Type B pancreatic cell (in vitro differentiated cells): ENCODE measurements around the gene MPI. TPM values are rescaled to one million over a fixed set of nuclear protein-coding genes. Genes with fewer than 3 reads are reported as not detected.

Experiments used
- DNase-seq: peaks from one replicate; pipeline ENCODE4 v3.0.0; 2021; ENCODE audit warnings: mixed read lengths; ENCODE audit not compliant: unreplicated experiment; ENCODE audit errors: extremely low spot score
- H3K27ac Mint-ChIP-seq: 2 replicates; pipeline ENCODE4 v1.8.0; 2021; ENCODE audit warnings: mild to moderate bottlenecking, mixed read lengths
- H3K27me3 Mint-ChIP-seq: 2 replicates; pipeline ENCODE4 v1.8.0; 2021; ENCODE audit warnings: mixed read lengths
- H3K36me3 Mint-ChIP-seq: 2 replicates; pipeline ENCODE4 v1.8.0; 2021; ENCODE audit warnings: mixed read lengths
- H3K4me1 Mint-ChIP-seq: one replicate; pipeline ENCODE4 v1.8.0; 2021; ENCODE audit warnings: mixed read lengths; ENCODE audit not compliant: unreplicated experiment
- H3K4me3 Mint-ChIP-seq: 2 replicates; pipeline ENCODE4 v1.8.0; 2021; ENCODE audit warnings: mild to moderate bottlenecking, mixed read lengths
- H3K9me3 Mint-ChIP-seq: 2 replicates; pipeline ENCODE4 v1.8.0; 2021; ENCODE audit warnings: mixed read lengths
- CTCF ChIP-seq: fragments of 200-600 bp; sonication (generic); conservative IDR thresholded peaks from 2 replicates; pipeline ENCODE4 v1.5.0; 2021; ENCODE audit warnings: antibody characterized with exemption, mild to moderate bottlenecking
- total RNA-seq: library from RNA; stranded (reverse); gene quantifications from 2 replicates; pipeline ENCODE4 v1.2.1, GENCODE V29; 2021; ENCODE audit warnings: low replicate concordance

The MPI gene
- total RNA-seq, 1 donor from 2014 or later, result 50.3 TPM

GRCh38 chr15:74857082-74857655 is 32.7 kb upstream of the MPI start:
- TF ChIP-seq CTCF, result no peak
- no peak overlapping the region for H3K4me3 Mint-ChIP-seq
- peaks cover 3% of the 10 kb centered on the region for H3K36me3 Mint-ChIP-seq
- peaks cover 9% of the 10 kb centered on the region for H3K4me1 Mint-ChIP-seq
- H3K27me3 Mint-ChIP-seq, result no peaks in the 10 kb centered on the region
- H3K27ac Mint-ChIP-seq, result peak overlapping the region; percentile 73
- H3K9me3 Mint-ChIP-seq, result no peaks in the 10 kb centered on the region
- no peak for DNase-seq

GRCh38 chr15:74857671-74858368 is 32.0 kb upstream of the MPI start:
- no peak for TF ChIP-seq CTCF
- no peak overlapping the region for H3K4me3 Mint-ChIP-seq
- peak overlapping the region; percentile 26 for H3K27ac Mint-ChIP-seq
- peaks cover 9% of the 10 kb centered on the region for H3K4me1 Mint-ChIP-seq
- H3K36me3 Mint-ChIP-seq, result peaks cover 3% of the 10 kb centered on the region
- no peak for DNase-seq
- H3K27me3 Mint-ChIP-seq, result no peaks in the 10 kb centered on the region
- H3K9me3 Mint-ChIP-seq, result no peaks in the 10 kb centered on the region

DNA sequence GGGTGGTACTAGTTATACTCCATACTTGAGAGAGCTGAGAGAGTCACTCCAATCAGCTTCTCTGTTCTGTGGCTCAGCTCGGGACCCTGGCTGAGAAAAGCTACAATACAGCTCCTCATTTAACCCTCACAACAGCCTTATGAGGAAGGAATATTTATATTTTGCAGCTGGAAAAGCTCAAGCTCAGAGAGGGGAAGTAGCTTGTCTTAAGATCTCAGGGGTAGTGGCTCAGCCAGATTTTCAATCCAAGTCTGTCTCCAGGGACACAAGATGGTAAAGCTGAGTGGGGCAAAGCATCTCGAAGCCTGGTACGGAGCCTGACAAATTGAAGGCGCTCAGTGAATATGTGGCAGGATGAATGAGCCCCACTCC is 31.5 kb upstream of the MPI start:
- no peak for TF ChIP-seq CTCF
- H3K27ac Mint-ChIP-seq, result peak overlapping the region; percentile 26
- no peaks in the 10 kb centered on the region for H3K9me3 Mint-ChIP-seq
- no peak for DNase-seq
- no peak overlapping the region for H3K4me3 Mint-ChIP-seq
- H3K27me3 Mint-ChIP-seq, result no peaks in the 10 kb centered on the region
- peaks cover 9% of the 10 kb centered on the region for H3K4me1 Mint-ChIP-seq
- H3K36me3 Mint-ChIP-seq, result peaks cover 3% of the 10 kb centered on the region

DNA sequence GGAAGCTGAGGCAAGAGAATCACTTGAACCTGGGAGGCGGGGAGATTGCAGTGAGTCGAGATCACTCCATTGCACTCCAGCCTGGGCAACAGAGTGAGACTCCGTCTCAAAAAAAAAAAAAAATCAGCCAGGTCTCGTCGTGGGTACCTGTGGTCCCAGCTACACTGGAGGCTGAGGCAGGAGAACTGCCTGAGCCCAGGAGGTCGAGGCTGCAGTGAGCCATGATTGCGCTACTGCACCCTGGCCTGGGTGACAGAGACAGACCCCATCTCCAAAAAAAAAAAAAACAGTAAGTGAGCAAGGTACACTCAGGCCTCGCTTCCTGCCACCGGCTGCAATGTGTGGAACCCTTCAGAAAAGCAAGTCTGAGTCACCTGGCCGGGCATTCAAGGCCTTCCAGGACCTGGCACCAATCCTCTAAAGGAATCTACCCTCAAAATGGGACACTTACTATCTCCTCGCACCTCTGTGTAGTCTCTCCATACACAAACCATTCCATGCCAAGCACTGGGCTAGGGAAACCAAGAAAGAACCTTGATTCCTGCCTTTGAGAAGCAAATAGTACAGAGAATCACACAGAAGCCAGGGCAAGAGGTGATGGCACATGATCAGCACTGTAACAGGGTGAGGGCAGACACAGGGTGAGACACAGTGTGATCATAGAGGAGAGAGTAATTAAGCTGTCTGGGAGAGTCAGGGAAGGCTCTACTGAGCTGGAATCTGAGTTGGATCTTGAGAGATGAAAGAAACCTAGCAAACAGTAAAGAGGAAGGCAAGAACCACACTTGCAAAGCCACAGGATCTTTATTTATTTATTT is 26.4 kb upstream of the MPI start:
- Mint-ChIP-seq H3K4me3 (peak overlapping the region; percentile 2), H3K27me3 (no peaks in the 10 kb centered on the region), H3K4me1 (peaks cover 34% of the 10 kb centered on the region), H3K27ac (peak overlapping the region; percentile 44), H3K36me3 (peaks cover 14% of the 10 kb centered on the region), H3K9me3 (peaks cover 4% of the 10 kb centered on the region)
- TF ChIP-seq CTCF, result no peak
- DNase-seq, result no peak

DNA sequence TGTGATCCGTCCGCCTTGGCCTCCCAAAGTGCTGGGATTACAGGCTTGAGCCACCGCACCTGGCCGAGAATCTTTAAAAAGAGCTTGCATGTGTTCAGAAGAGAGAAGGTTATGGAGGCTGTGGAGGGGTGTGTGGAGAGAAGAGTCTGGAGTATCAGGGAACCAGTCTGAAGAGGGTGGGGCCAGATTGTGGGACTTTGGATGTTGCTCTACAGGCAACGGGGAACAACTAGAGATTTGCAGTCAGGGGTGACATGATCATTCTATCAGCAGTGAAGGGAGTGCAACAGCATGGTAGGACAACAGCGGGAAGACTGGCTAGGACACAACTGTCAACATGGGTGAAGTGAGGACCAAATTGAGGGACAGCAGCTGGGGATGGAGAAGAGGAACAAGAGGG is 25.5 kb upstream of the MPI start:
- Mint-ChIP-seq H3K27ac (peak overlapping the region; percentile 82), H3K27me3 (no peaks in the 10 kb centered on the region)

More for the DNA sequence above, 25.5 kb upstream of the MPI start:
- H3K36me3 Mint-ChIP-seq, result peaks cover 14% of the 10 kb centered on the region
- H3K4me3 Mint-ChIP-seq, result peak overlapping the region; percentile 36
- peaks cover 4% of the 10 kb centered on the region for H3K9me3 Mint-ChIP-seq
- no peak for DNase-seq
- no peak for TF ChIP-seq CTCF
- H3K4me1 Mint-ChIP-seq, result peaks cover 34% of the 10 kb centered on the region
